ENCODE results near the gene TIPRL.

DNA sequence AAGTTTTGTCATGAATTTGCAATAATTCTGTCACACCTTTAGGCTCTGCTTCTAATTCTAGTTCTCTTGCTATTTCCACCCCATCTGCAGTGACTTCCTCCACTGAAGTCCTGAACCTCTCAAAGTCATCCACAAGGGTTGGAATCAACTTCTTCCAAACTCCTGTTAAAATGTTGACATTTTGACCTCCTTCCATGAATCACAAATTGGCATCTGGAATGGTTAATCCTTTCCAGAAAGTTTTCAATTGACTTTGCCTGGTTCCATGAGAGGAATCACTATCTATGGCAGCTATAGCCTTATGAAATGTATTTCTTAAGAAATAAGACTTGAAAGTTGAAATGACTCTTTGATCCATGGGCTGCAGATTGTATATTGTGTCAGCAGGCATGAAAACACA is 27.3 kb downstream of the TIPRL start:
- no peak for TF ChIP-seq EZH2 (IDR thresholded peaks at IDR 0.05; ENCODE audit: borderline replicate concordance, low read depth, low read length, poor library complexity, severe bottlenecking)
- TF ChIP-seq, protein P1, sequence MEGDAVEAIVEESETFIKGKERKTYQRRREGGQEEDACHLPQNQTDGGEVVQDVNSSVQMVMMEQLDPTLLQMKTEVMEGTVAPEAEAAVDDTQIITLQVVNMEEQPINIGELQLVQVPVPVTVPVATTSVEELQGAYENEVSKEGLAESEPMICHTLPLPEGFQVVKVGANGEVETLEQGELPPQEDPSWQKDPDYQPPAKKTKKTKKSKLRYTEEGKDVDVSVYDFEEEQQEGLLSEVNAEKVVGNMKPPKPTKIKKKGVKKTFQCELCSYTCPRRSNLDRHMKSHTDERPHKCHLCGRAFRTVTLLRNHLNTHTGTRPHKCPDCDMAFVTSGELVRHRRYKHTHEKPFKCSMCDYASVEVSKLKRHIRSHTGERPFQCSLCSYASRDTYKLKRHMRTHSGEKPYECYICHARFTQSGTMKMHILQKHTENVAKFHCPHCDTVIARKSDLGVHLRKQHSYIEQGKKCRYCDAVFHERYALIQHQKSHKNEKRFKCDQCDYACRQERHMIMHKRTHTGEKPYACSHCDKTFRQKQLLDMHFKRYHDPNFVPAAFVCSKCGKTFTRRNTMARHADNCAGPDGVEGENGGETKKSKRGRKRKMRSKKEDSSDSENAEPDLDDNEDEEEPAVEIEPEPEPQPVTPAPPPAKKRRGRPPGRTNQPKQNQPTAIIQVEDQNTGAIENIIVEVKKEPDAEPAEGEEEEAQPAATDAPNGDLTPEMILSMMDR (conservative IDR thresholded peaks at IDR 0.05; ENCODE audit: low read depth, low read length) = no peak
